CD1c-positive myeloid dendritic cell (primary cell): ENCODE results near the gene RPS26.
A peak's percentile ranks its signal among the peaks of the same experiment; 100 is the strongest.

Source experiments
- DNase-seq: peaks from one replicate; pipeline ENCODE4 v3.0.0-alpha.2; 2016; ENCODE audit errors: extremely low spot score

The RPS26 gene

DNA sequence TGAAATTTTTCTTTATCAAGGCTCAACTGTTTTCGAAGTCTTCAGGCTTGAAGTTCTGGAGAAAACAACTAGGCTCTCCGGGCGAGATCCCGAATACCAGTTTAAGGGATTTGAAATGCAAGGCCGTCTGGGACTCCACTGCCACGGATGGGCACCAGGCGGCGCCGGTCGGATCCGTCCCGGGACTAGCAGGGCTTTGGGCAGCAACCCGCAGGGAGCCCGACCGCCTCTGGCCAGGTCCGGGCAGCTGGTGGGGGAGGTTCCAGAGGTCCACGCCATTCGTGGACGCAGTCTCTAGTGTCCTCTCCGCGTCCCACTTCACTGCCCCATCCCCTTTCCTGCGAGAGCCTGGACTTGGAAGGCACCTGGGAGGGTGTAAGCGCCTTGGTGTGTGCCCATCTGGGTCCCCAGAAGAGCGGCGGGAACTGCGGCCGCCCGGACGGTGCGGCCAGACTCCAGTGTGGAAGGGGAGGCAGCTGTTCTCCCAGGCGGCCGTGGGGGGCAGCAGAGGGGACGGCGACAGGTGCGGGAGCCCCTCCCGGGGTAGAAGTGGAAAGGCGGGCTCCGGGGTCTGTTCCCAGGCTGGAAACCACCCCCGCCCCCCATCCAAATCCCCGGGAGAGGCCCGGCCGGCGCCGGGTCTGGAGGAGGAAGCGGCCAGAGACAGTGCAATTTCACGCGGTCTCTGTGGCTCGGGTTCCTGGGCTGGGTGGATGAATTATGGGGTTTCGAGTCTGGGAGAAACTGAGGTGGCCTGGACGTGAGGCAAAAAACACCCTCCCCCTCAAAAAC lies 37.4 kb downstream of the RPS26 start:
- peak; percentile 76 for DNase-seq

GRCh38 chr12:56079723-56080555 lies 38.2 kb downstream of the RPS26 start, which contains the start of gene ERBB3:
ERBB3 (plus strand) TSS chr12:56080165; CDS start chr12:56080301, 136 bp downstream.
- DNase-seq, result peak; percentile 54

GRCh38 chr12:56080556-56081138 lies 38.9 kb downstream of the RPS26 start:
- DNase-seq, result no peak

GRCh38 chr12:56081393-56082347 lies 40.0 kb downstream of the RPS26 start:
- DNase-seq, result no peak

GRCh38 chr12:56082382-56082781 lies 40.7 kb downstream of the RPS26 start:
- no peak for DNase-seq

DNA sequence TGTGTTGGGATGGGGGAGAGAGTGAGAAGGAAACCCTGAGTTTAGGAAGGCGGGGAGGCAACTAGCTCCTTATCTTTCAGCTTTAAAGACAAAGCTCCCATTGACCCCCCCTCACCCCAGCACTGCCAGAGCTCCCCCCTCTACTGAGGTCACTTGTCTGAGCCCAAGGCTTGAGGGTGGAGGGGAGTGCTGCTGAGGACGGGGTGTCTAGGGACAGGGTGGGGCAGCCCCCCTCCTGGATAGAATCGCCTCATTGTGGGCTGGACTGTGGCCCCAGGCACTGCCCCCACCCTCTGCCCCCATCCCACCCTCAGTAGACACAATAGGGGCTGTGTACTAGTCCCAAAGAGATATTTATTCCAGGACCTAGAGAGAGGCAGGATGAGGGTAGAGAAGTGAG lies 41.2 kb downstream of the RPS26 start:
- no peak for DNase-seq

DNA sequence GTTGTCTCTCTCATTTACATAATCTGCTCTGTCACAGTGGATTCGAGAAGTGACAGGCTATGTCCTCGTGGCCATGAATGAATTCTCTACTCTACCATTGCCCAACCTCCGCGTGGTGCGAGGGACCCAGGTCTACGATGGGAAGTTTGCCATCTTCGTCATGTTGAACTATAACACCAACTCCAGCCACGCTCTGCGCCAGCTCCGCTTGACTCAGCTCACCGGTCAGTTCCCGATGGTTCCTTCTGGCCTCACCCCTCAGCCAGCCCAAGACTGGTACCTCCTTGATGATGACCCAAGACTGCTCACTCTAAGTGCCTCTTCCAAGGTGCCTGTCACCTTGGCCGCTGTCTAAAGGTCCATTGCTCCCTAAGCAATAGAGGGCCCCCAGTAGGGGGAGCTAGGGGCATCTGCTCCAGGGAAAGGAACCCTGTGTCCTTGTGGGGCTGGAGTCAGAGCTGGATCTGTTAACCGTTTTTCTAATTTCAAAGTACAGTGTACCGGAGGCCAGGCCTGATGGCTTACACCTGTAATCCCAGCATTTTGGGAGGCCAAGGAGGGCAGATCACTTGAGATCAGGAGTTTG lies 43.3 kb downstream of the RPS26 start:
- DNase-seq, result peak; percentile 29

DNA sequence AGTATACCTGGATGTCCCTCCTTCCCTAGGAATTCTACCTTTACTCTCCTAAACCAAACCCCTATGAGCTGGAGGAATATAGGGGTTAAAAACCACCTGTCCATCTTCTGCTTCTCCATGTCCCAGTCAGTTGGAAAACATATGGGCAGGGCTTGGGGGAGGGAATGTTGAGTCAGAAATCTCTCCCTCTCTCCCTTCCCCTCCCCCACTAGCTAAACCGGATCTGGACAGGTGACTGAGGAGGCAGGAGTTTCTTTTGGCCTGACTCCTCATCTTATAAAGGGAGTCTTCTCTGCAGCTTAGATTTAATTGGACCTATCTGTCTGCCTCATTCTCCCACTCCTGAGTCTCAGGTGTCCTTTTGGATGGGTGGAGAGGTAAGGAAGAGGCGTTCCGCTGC lies 44.4 kb downstream of the RPS26 start:
- DNase-seq, result no peak

- no peak for DNase-seq
These were observed 44.9 kb downstream of the RPS26 start for GRCh38 chr12:56086608-56087007.

GRCh38 chr12:56087220-56087619 lies 45.5 kb downstream of the RPS26 start:
- peak; percentile 32 for DNase-seq
